HEK293 (cell line): ENCODE data around the gene ITGB4.
"Not testable (repeated sequence)": the region's sequence is repeated elsewhere in the genome, so short reads cannot be mapped to it uniquely, and the experiment has no call there.

Experiments used
- CTCF ChIA-PET: fragments of 350-600 bp; formaldehyde crosslinking; extraction: SDS; loops from one replicate; lab custom pipeline; 2021; ENCODE audit warnings: antibody characterized with exemption; lab: Yijun Ruan, JAX
- POLR2A ChIA-PET: fragments of 300-600 bp; formaldehyde crosslinking; extraction: SDS; loops from one replicate; lab custom pipeline; 2020; ENCODE audit warnings: antibody characterized with exemption, inconsistent platforms; lab: Yijun Ruan, JAX
- H3K27ac ChIP-seq: fragments of 200-500 bp; sonication (Bioruptor generic); 2 replicates; pipeline ENCODE4 v1.5.1; 2014; ENCODE audit warnings: low read depth, low read length, control low read depth, inconsistent platforms; ENCODE audit errors: extremely low read depth
- H3K36me3 ChIP-seq, 2 experiments: fragments of 200-500 bp in 1 of 2; sonication (Bioruptor generic) in 1 of 2; 1 replicate in 1 of 2; 2 replicates in 1 of 2; pipeline ENCODE4 v1.5.1; 2014 to 2017; ENCODE audit warnings: inconsistent platforms in 2 of 2, low read length in 2 of 2; ENCODE audit not compliant: control insufficient read depth in 2 of 2, insufficient read depth in 1 of 2
- H3K4me1 ChIP-seq: fragments of 200-500 bp; sonication (Bioruptor generic); 2 replicates; pipeline ENCODE4 v1.5.1; 2014; ENCODE audit warnings: mild to moderate bottlenecking, low read length, inconsistent platforms; ENCODE audit not compliant: control insufficient read depth, insufficient read depth
- H3K4me3 ChIP-seq: 2 replicates; pipeline ENCODE4 v1.5.1; 2011; ENCODE audit warnings: low read depth, mild to moderate bottlenecking, control low read depth, low read length, moderate library complexity
- H3K9me3 ChIP-seq: fragments of 200-500 bp; sonication (Bioruptor generic); 2 replicates; pipeline ENCODE4 v1.5.1; 2014; ENCODE audit warnings: low read depth, low read length, inconsistent platforms; ENCODE audit not compliant: control insufficient read depth, insufficient read depth
- BCL6B ChIP-seq: fragments of 450-650 bp; formaldehyde crosslinking; IDR thresholded peaks from 2 replicates; pipeline ENCODE4 v1.5.1; 2017; ENCODE audit warnings: missing biosample characterization, missing genetic modification characterization
- PRDM1 ChIP-seq: fragments of 450-650 bp; formaldehyde crosslinking; IDR thresholded peaks from 2 replicates; pipeline ENCODE4; 2016; ENCODE audit warnings: missing biosample characterization, missing genetic modification characterization
- RBAK ChIP-seq: fragments of 450-650 bp; formaldehyde crosslinking; IDR thresholded peaks from 2 replicates; pipeline ENCODE4 v1.5.1; 2016; ENCODE audit warnings: missing biosample characterization, missing genetic modification characterization
- ZNF10 ChIP-seq: fragments of 450-650 bp; formaldehyde crosslinking; IDR thresholded peaks from 2 replicates; pipeline ENCODE4 v1.5.1; 2017; ENCODE audit warnings: missing biosample characterization, missing genetic modification characterization
- ZNF18 ChIP-seq: fragments of 450-650 bp; formaldehyde crosslinking; IDR thresholded peaks from 2 replicates; pipeline ENCODE4 v1.5.1; 2016; ENCODE audit warnings: missing biosample characterization, missing genetic modification characterization
- ZNF280C ChIP-seq: fragments of 450-650 bp; formaldehyde crosslinking; IDR thresholded peaks from 2 replicates; pipeline ENCODE4 v1.5.1; 2016; ENCODE audit warnings: missing biosample characterization, missing genetic modification characterization
- ZNF302 ChIP-seq: fragments of 450-650 bp; formaldehyde crosslinking; IDR thresholded peaks from 2 replicates; pipeline ENCODE4 v1.5.1; 2016; ENCODE audit warnings: missing biosample characterization, missing genetic modification characterization, low read depth
- ZNF311 ChIP-seq: fragments of 450-650 bp; formaldehyde crosslinking; IDR thresholded peaks from 2 replicates; pipeline ENCODE4 v1.5.1; 2017; ENCODE audit warnings: missing biosample characterization, missing genetic modification characterization, borderline replicate concordance
- ZNF366 ChIP-seq: fragments of 450-650 bp; formaldehyde crosslinking; conservative IDR thresholded peaks from 2 replicates; pipeline ENCODE4 v1.5.1; 2016; ENCODE audit warnings: missing biosample characterization, missing genetic modification characterization
- ZNF398 ChIP-seq: fragments of 450-650 bp; formaldehyde crosslinking; IDR thresholded peaks from 2 replicates; pipeline ENCODE4 v1.5.1; 2017; ENCODE audit warnings: missing biosample characterization, missing genetic modification characterization
- ZNF449 ChIP-seq: fragments of 450-650 bp; formaldehyde crosslinking; IDR thresholded peaks from 2 replicates; pipeline ENCODE4 v1.5.1; 2017; ENCODE audit warnings: missing biosample characterization, mild to moderate bottlenecking, missing genetic modification characterization, moderate library complexity
- ZNF513 ChIP-seq: fragments of 450-650 bp; IDR thresholded peaks from 2 replicates; pipeline ENCODE4 v1.5.1; 2018; ENCODE audit warnings: missing biosample characterization, missing genetic modification characterization
- ZNF585B ChIP-seq: fragments of 450-650 bp; formaldehyde crosslinking; IDR thresholded peaks from 2 replicates; pipeline ENCODE4 v1.5.1; 2016; ENCODE audit warnings: missing biosample characterization, missing genetic modification characterization
- ZNF660 ChIP-seq: fragments of 450-650 bp; IDR thresholded peaks from 2 replicates; pipeline ENCODE4 v1.5.1; 2018; ENCODE audit warnings: missing biosample characterization, mild to moderate bottlenecking, missing genetic modification characterization
- ZNF664 ChIP-seq: fragments of 450-650 bp; formaldehyde crosslinking; IDR thresholded peaks from 2 replicates; pipeline ENCODE4 v1.5.1; 2016; ENCODE audit warnings: missing biosample characterization, missing genetic modification characterization
- ZNF76 ChIP-seq: fragments of 450-650 bp; formaldehyde crosslinking; IDR thresholded peaks from 2 replicates; pipeline ENCODE4; 2016; ENCODE audit warnings: low read depth, missing biosample characterization, missing genetic modification characterization, borderline replicate concordance
- ZSCAN30 ChIP-seq: fragments of 450-650 bp; IDR thresholded peaks from 2 replicates; pipeline ENCODE4 v1.5.1; 2018; ENCODE audit warnings: missing biosample characterization, mild to moderate bottlenecking, missing genetic modification characterization, moderate library complexity

The ITGB4 gene

GRCh38 chr17:75759978-75760640 lies 38.9 kb downstream of the ITGB4 start:
- TF ChIP-seq ZNF664 (tag by site-specific recombination): 0 out of 2 replicates have a peak, but pooled peaks have one; percentile 30
- ChIA-PET POLR2A (interaction anchor here (12.0 kb wide), 1 partner anchor 16 kb away, joined by 234 read pairs; a partner anchor contains a TSS), CTCF (interaction anchor here (0.6 to 11.0 kb wide), 10 partner anchors 10 to 887 kb away, joined by 3 to 170 read pairs (median 4); partner anchors contain the start of gene SMIM5)
- not testable (repeated sequence) for H3K27ac ChIP-seq, H3K4me3 ChIP-seq, H3K9me3 ChIP-seq, H3K4me1 ChIP-seq
- peaks cover 9 to 25% of the 10 kb centered on the region in 2 experiments; a peak in 2 of 3 replicates for H3K36me3 ChIP-seq

- TF ChIP-seq ZNF302 (no peak), ZNF449 (tag by site-specific recombination) (peak; percentile 87)
- Histone ChIP-seq H3K4me3 (no peak overlapping the region), H3K4me1 (no peaks in the 10 kb centered on the region; the same call in 1 of the 2 replicates), H3K36me3 (peaks cover 9 to 23% of the 10 kb centered on the region in 2 experiments; a peak in 2 of 3 replicates), H3K9me3 (no peaks in the 10 kb centered on the region), H3K27ac (no peak overlapping the region)
- CTCF ChIA-PET: interaction anchor here (0.5 to 11.0 kb wide), 7 partner anchors 8 to 130 kb away, joined by 3 to 170 read pairs (median 4); partner anchors contain the start of gene SMIM5
- POLR2A ChIA-PET: interaction anchor here (0.5 to 12.0 kb wide), 4 partner anchors 10 to 349 kb away, joined by 3 to 234 read pairs (median 6); partner anchors contain the start of gene UNK
These were observed 41.4 kb downstream of the ITGB4 start for GRCh38 chr17:75762513-75763268.

- Histone ChIP-seq H3K36me3 (peaks cover 9 to 18% of the 10 kb centered on the region in 2 experiments; a peak in 2 of 3 replicates), H3K4me3 (no peak overlapping the region), H3K4me1 (no peaks in the 10 kb centered on the region; the same call in 1 of the 2 replicates), H3K27ac (no peak overlapping the region), H3K9me3 (no peaks in the 10 kb centered on the region)
- CTCF ChIA-PET: interaction anchor here (0.9 to 11.0 kb wide), 5 partner anchors 13 to 130 kb away, joined by 3 to 170 read pairs (median 4); partner anchors contain the start of gene SMIM5
- POLR2A ChIA-PET: interaction anchor here (1.0 to 12.0 kb wide), 2 partner anchors 13 to 22 kb away, joined by 3 to 234 read pairs; partner anchors contain the start of gene UNK
- TF ChIP-seq ZNF513 (tag by site-specific recombination): no peak
- TF ChIP-seq ZNF398 (tag by site-specific recombination): no peak
- no peak for TF ChIP-seq ZNF18 (tag by site-specific recombination)
- no peak for TF ChIP-seq ZNF366
- TF ChIP-seq RBAK (tag by site-specific recombination): no peak
- no peak for TF ChIP-seq ZNF585B (tag by site-specific recombination)
- no peak for TF ChIP-seq ZNF280C (tag by site-specific recombination)
- TF ChIP-seq ZNF10 (tag by site-specific recombination): no peak
- no peak for TF ChIP-seq ZNF311 (tag by site-specific recombination)
- TF ChIP-seq ZNF660: no peak
- TF ChIP-seq ZNF76 (tag by site-specific recombination): no peak
- TF ChIP-seq ZSCAN30 (tag by site-specific recombination): no peak
- TF ChIP-seq BCL6B (tag by site-specific recombination): no peak
- no peak for TF ChIP-seq PRDM1 (tag by site-specific recombination)
These were observed 42.0 kb downstream of the ITGB4 start for GRCh38 chr17:75763269-75763607.
